Mesenchymal stem cell (in vitro differentiated cells and primary cell): ENCODE data around the gene UNC5C.

Experiments
- DNase-seq: peaks from one replicate; pipeline ENCODE4 v3.0.0-alpha.2; 2013
- H2AFZ ChIP-seq: one replicate; pipeline ENCODE4 v1.6.1; 2013; ENCODE audit warnings: low read depth, mild to moderate bottlenecking, control low read depth, inconsistent platforms, low read length, moderate library complexity
- H2AK5ac ChIP-seq: 2 replicates; pipeline ENCODE4 v1.6.1; 2013; ENCODE audit warnings: low read length, moderate library complexity, mild to moderate bottlenecking, inconsistent platforms; ENCODE audit not compliant: severe bottlenecking
- H2BK120ac ChIP-seq: one replicate; pipeline ENCODE4 v1.6.1; 2013; ENCODE audit warnings: low read depth, mild to moderate bottlenecking, inconsistent platforms, low read length, moderate library complexity
- H2BK12ac ChIP-seq, 2 experiments: one replicate each; pipeline ENCODE4 v1.6.1; 2013; ENCODE audit warnings: inconsistent platforms in 2 of 2, low read length in 2 of 2, mild to moderate bottlenecking in 2 of 2, moderate library complexity in 2 of 2, control low read depth in 1 of 2
- H2BK15ac ChIP-seq: one replicate; pipeline ENCODE4 v1.6.1; 2013; ENCODE audit warnings: mild to moderate bottlenecking, low read depth, inconsistent platforms; ENCODE audit not compliant: poor library complexity, severe bottlenecking
- H2BK5ac ChIP-seq: 2 replicates; pipeline ENCODE4 v1.6.1; 2013; ENCODE audit warnings: low read depth, mild to moderate bottlenecking, low read length, control low read depth, inconsistent platforms; ENCODE audit not compliant: poor library complexity, severe bottlenecking
- H3K14ac ChIP-seq, 2 experiments: one replicate each; pipeline ENCODE4 v1.6.1; 2013; ENCODE audit warnings: inconsistent platforms in 2 of 2, low read length in 2 of 2, control low read depth in 1 of 2, mild to moderate bottlenecking in 1 of 2, moderate library complexity in 1 of 2
- H3K18ac ChIP-seq, 2 experiments: one replicate each; pipeline ENCODE4 v1.6.1; 2013; ENCODE audit warnings: inconsistent platforms in 2 of 2, low read length in 2 of 2, control low read depth in 1 of 2, low read depth in 1 of 2, mild to moderate bottlenecking in 1 of 2
- H3K23ac ChIP-seq, 2 experiments: one replicate each; pipeline ENCODE4 v1.6.1; 2013; ENCODE audit warnings: inconsistent platforms in 2 of 2, low read length in 2 of 2, mild to moderate bottlenecking in 2 of 2, moderate library complexity in 2 of 2, control low read depth in 1 of 2
- H3K27ac ChIP-seq: 2 replicates; pipeline ENCODE4 v1.5.1; 2013; ENCODE audit warnings: mild to moderate bottlenecking, moderate library complexity, low read length, control low read depth, inconsistent platforms; ENCODE audit not compliant: poor library complexity, severe bottlenecking
- H3K27me3 ChIP-seq, 2 experiments: 2 replicates each; pipeline versions ENCODE4 v1.6.1 to v1.7.0; 2013; ENCODE audit warnings: low read length in 2 of 2, mild to moderate bottlenecking in 2 of 2, moderate library complexity in 2 of 2, control low read depth in 1 of 2, inconsistent platforms in 1 of 2; ENCODE audit not compliant: control insufficient read depth in 1 of 2, insufficient read depth in 1 of 2
- H3K36me3 ChIP-seq, 2 experiments: 2 replicates each; pipeline versions ENCODE4 v1.6.1 to v1.7.0; 2013; ENCODE audit warnings: low read length in 2 of 2, control low read depth in 1 of 2, inconsistent platforms in 1 of 2, low read depth in 1 of 2, mild to moderate bottlenecking in 1 of 2; ENCODE audit not compliant: insufficient read depth in 2 of 2, control insufficient read depth in 1 of 2
- H3K4ac ChIP-seq, 2 experiments: one replicate each; pipeline ENCODE4 v1.6.1; 2013; ENCODE audit warnings: inconsistent platforms in 2 of 2, low read length in 2 of 2, mild to moderate bottlenecking in 2 of 2, moderate library complexity in 2 of 2, control low read depth in 1 of 2, low read depth in 1 of 2
- H3K4me1 ChIP-seq: 2 replicates; pipeline ENCODE4 v1.6.1; 2013; ENCODE audit warnings: low read depth, low read length, control low read depth; ENCODE audit not compliant: control insufficient read depth, insufficient read depth
- H3K4me2 ChIP-seq: 2 replicates; pipeline ENCODE4 v1.6.1; 2013; ENCODE audit warnings: low read length, mild to moderate bottlenecking, inconsistent platforms; ENCODE audit not compliant: poor library complexity, severe bottlenecking
- H3K4me3 ChIP-seq, 2 experiments: 2 replicates each; pipeline versions ENCODE4 v1.5.1 to v1.7.0; 2013; ENCODE audit warnings: low read length in 2 of 2, mild to moderate bottlenecking in 2 of 2, control low read depth in 1 of 2, low read depth in 1 of 2; ENCODE audit not compliant: insufficient read depth in 1 of 2
- H3K79me1 ChIP-seq: replicated peaks from 2 replicates; pipeline ENCODE4 v1.6.1; 2013; ENCODE audit warnings: mild to moderate bottlenecking, control low read depth, low read length, inconsistent platforms; ENCODE audit not compliant: poor library complexity, severe bottlenecking
- H3K9ac ChIP-seq: 2 replicates; pipeline ENCODE4 v1.7.0; 2013; ENCODE audit warnings: mild to moderate bottlenecking, low read length, moderate library complexity
- H3K9me3 ChIP-seq: 2 replicates; pipeline ENCODE4 v1.7.0; 2013; ENCODE audit warnings: mild to moderate bottlenecking, low read length; ENCODE audit not compliant: control insufficient read depth
- H4K8ac ChIP-seq: one replicate; pipeline ENCODE4 v1.6.1; 2013; ENCODE audit warnings: inconsistent platforms, mild to moderate bottlenecking, low read length, moderate library complexity
- H4K91ac ChIP-seq: one replicate; pipeline ENCODE4 v1.6.1; 2013; ENCODE audit warnings: mild to moderate bottlenecking, low read length, inconsistent platforms
- WGBS: methylation state at CpG from one replicate; pipeline ENCODE4 v1.1.7; 2013; ENCODE audit warnings: mixed read lengths; 5-methylcytosine and 5-hydroxymethylcytosine counted together

The UNC5C gene

DNA sequence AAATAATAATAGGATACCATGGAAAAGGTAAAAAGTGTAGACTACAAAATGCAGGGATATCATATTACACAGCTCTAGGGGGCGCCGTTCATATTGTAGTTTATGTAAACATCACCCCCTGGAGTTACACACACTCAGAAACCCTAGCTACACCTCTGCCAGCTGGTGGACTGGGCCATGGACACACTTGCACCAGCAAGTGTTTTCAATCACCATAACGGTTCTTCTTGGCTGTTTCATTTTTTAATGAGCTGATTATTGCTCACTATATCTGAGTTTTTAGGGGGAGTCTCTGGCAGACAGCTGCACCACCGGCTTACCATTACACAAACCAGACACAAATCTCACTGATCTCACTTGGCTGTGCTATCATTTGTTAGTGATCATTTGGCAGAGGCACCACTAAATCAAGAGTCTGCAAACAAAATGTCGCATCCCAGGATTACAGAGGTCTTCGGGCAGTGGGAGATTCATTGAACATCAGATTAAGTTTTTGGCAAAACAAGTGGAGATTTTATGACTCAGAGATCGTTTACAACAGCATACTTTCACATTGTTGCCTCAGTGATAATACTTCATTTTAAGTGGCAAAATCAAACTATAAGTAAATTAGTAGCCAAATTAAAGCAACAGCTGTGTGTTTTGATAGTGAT is 185.7 kb downstream of the UNC5C start:
- Histone ChIP-seq H3K4me2 (no peak overlapping the region), H3K79me1 (no peaks in the 10 kb centered on the region), H3K4me3 (peak overlapping the region in 1 of 2 experiments; percentile 48), H3K9me3 (no peaks in the 10 kb centered on the region), H2AK5ac (peak overlapping the region; percentile 65), H3K9ac (no peak overlapping the region), H2BK12ac (no peak overlapping the region), H3K14ac (no peak overlapping the region), H3K4me1 (peaks cover 3% of the 10 kb centered on the region), H3K4ac (no peak overlapping the region), H2BK15ac (no peak overlapping the region), H4K91ac (no peak overlapping the region), H3K18ac (no peak overlapping the region), H3K27me3 (no peaks in the 10 kb centered on the region), H3K36me3 (no peaks in the 10 kb centered on the region), H4K8ac (no peak overlapping the region), H2AFZ (no peak overlapping the region), H2BK5ac (no peak overlapping the region), H2BK120ac (no peak overlapping the region), H3K27ac (no peak overlapping the region), H3K23ac (no peak overlapping the region)
- WGBS, result 59% methylated on average over 6 of the region's 7 CpGs
- peak; percentile 48 for DNase-seq

DNA sequence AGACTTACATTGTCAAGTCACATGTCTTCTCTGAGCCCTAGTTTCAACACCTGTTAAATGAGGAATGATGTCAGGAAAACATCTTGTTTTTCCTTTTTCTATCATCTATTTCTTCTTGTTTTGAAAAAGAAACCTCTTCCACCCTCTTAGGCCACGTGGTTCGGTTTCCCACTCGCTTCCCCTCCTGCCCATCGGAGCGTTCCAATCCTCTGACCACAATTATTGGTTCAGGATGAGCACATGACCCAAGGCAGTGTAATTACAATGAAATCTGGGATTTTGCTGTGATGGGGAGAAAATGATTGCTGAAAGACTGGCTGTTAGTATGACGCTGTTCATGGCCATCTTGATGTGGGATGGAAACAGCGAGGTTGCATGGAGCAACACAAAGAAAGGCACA is 186.7 kb downstream of the UNC5C start:
- H3K14ac ChIP-seq, result no peak overlapping the region
- no peak overlapping the region for H2BK12ac ChIP-seq
- no peak overlapping the region for H3K4ac ChIP-seq
- no peak overlapping the region for H2BK15ac ChIP-seq
- H2BK120ac ChIP-seq, result no peak overlapping the region
- H2AFZ ChIP-seq, result no peak overlapping the region
- no peak overlapping the region for H2BK5ac ChIP-seq
- H2AK5ac ChIP-seq, result no peak overlapping the region
- H3K36me3 ChIP-seq, result no peaks in the 10 kb centered on the region
- no peak overlapping the region for H3K9ac ChIP-seq
- DNase-seq, result no peak
- peaks cover 3% of the 10 kb centered on the region for H3K4me1 ChIP-seq
- H3K79me1 ChIP-seq, result no peaks in the 10 kb centered on the region
- no peaks in the 10 kb centered on the region for H3K9me3 ChIP-seq
- no peak overlapping the region for H4K91ac ChIP-seq
- WGBS, result 98% methylated on average over 7 of the region's 7 CpGs
- H3K27me3 ChIP-seq, result no peaks in the 10 kb centered on the region
- H3K4me3 ChIP-seq, result no peak overlapping the region
- H3K18ac ChIP-seq, result no peak overlapping the region
- H4K8ac ChIP-seq, result no peak overlapping the region
- no peak overlapping the region for H3K23ac ChIP-seq
- H3K4me2 ChIP-seq, result no peak overlapping the region
- no peak overlapping the region for H3K27ac ChIP-seq

DNA sequence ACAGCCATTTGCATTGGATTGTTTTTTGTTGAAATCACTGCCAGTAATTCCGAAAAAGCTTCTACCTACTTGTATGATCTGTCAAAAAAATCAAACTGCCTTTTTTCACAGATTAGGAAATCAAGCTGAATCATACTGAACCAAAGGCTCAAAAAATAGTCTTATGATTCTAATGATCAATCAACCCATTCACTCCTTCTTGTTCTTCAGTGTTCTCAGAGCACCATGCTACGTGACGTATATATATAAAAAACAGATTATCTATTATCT is 187.1 kb downstream of the UNC5C start:
- Histone ChIP-seq H3K27ac (no peak overlapping the region), H4K8ac (no peak overlapping the region), H3K18ac (no peak overlapping the region), H2BK120ac (no peak overlapping the region), H3K23ac (no peak overlapping the region), H3K4me2 (no peak overlapping the region), H2AK5ac (no peak overlapping the region), H2AFZ (no peak overlapping the region), H3K79me1 (no peaks in the 10 kb centered on the region), H2BK15ac (no peak overlapping the region), H3K9me3 (no peaks in the 10 kb centered on the region), H3K4me1 (peaks cover 3% of the 10 kb centered on the region), H3K4ac (no peak overlapping the region), H3K14ac (no peak overlapping the region), H2BK12ac (no peak overlapping the region), H3K27me3 (no peaks in the 10 kb centered on the region), H3K9ac (no peak overlapping the region), H4K91ac (no peak overlapping the region), H2BK5ac (no peak overlapping the region), H3K36me3 (no peaks in the 10 kb centered on the region), H3K4me3 (no peak overlapping the region)
- 100% methylated on average over 1 of the region's 3 CpGs for WGBS
- no peak for DNase-seq

DNA sequence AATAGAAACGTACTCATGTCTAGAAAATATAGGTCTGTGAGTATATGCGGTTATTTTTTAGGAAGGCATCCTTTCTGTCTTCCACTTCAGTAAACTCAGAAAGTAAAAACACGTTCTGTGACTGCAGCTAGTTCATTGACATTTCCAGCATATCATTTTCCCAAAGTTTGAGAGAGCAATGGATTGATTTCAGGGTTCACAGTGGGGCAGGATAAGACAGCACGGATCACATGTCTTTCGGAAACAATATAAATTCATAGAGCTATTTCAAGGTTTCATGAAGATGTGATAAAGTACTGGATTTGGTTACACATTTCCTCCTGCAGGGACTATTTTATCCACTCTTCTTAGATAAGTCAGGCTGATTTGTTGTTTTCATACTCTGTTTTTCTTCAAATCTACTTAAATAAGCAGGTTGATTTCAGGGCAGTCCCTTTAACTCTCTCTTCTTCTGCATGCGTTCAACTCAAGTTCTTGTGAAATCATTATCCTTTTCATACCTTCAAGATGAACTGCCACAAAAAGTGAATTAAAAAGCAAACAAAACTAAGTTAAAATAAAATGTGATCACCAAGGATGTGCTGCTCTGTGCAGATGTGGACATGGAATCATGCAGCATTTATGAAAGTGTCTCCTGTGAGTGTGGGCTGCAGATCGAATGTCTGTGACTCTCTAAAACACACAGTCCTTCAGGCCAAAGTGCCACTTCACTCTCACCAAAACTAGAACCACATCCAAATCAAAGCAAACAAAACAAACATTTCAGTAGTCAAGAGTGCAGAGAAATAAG is 187.7 kb downstream of the UNC5C start:
- Histone ChIP-seq H2BK15ac (no peak overlapping the region), H3K79me1 (no peaks in the 10 kb centered on the region), H3K4ac (no peak overlapping the region), H2AFZ (no peak overlapping the region), H3K27ac (no peak overlapping the region), H3K36me3 (no peaks in the 10 kb centered on the region), H3K27me3 (no peaks in the 10 kb centered on the region), H2BK12ac (no peak overlapping the region), H2BK120ac (no peak overlapping the region), H2BK5ac (no peak overlapping the region), H4K91ac (no peak overlapping the region), H3K9ac (no peak overlapping the region), H3K4me1 (peaks cover 3% of the 10 kb centered on the region), H3K18ac (no peak overlapping the region), H2AK5ac (no peak overlapping the region), H4K8ac (no peak overlapping the region), H3K9me3 (no peaks in the 10 kb centered on the region), H3K23ac (no peak overlapping the region), H3K14ac (no peak overlapping the region), H3K4me2 (no peak overlapping the region), H3K4me3 (no peak overlapping the region)
- 89% methylated on average over 6 of the region's 7 CpGs for WGBS
- no peak for DNase-seq
